ENCODE data around the gene KIRREL2.

DNA sequence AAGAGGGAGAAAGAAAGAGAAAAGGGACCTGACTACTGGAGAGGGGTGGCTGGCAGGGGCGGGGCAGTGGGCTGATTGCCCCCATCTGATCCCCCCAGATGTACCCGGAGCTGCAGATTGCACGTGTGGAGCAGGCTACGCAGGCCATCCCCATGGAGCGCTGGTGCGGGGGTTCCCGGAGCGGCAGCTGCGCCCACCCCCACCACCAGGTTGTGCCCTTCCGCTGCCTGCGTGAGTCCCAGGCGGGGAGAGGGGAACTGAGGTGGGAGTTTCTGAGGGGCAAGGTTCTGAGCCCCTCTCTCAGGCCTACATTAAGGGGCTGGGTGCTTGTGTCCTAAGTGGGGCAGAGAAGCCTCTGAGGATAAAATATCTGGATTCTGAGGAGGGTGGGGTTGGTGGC lies 14.1 kb downstream of the KIRREL2 start:
- TF ChIP-seq CTCF (conservative IDR thresholded peaks at IDR 0.05; ENCODE audit: low read depth, low read length), result no peak
- TF ChIP-seq EZH2 (IDR thresholded peaks at IDR 0.05; ENCODE audit: borderline replicate concordance, low read depth, low read length, poor library complexity, severe bottlenecking), result no peak
